Subcutaneous abdominal adipose tissue (tissue), 5 donors: Measurements from ENCODE around the gene KCNA5.

Source experiments
- H3K27ac ChIP-seq: one replicate; pipeline ENCODE4 v1.7.0; 2013; ENCODE audit warnings: low read depth, mild to moderate bottlenecking, inconsistent platforms, low read length, moderate library complexity
- H3K27me3 ChIP-seq, 5 donors: one replicate each; pipeline ENCODE4 v1.7.0; 2013; ENCODE audit warnings: low read length in 5 of 5, inconsistent platforms in 1 of 5; ENCODE audit not compliant: control insufficient read depth in 5 of 5, insufficient read depth in 4 of 5
- H3K36me3 ChIP-seq, 5 donors: one replicate each; pipeline ENCODE4 v1.7.0; 2013; ENCODE audit warnings: low read length in 5 of 5; ENCODE audit not compliant: control insufficient read depth in 5 of 5, insufficient read depth in 5 of 5
- H3K4me1 ChIP-seq, 5 donors: one replicate each; pipeline ENCODE4 v1.7.0; 2013; ENCODE audit warnings: low read length in 5 of 5, mild to moderate bottlenecking in 3 of 5, moderate library complexity in 1 of 5; ENCODE audit not compliant: control insufficient read depth in 5 of 5, insufficient read depth in 5 of 5
- H3K4me3 ChIP-seq, 5 donors: one replicate each; pipeline ENCODE4 v1.7.0; 2013; ENCODE audit warnings: low read length in 5 of 5, low read depth in 1 of 5
- H3K9ac ChIP-seq, 5 donors: one replicate each; pipeline ENCODE4 v1.7.0; 2013; ENCODE audit warnings: low read length in 5 of 5, mild to moderate bottlenecking in 4 of 5, moderate library complexity in 3 of 5
- H3K9me3 ChIP-seq, 5 donors: one replicate each; pipeline ENCODE4 v1.7.0; 2013; ENCODE audit warnings: low read length in 5 of 5; ENCODE audit not compliant: control insufficient read depth in 5 of 5
- donor health status: healthy.
- donor health status: healthy.
- donor health status: healthy.
- donor health status: healthy.
- donor health status: healthy.

The KCNA5 gene

GRCh38 chr12:5036031-5036430 is 7.6 kb upstream of the KCNA5 start:
- Histone ChIP-seq H3K36me3 (no peaks in the 10 kb centered on the region), H3K27ac (no peak overlapping the region), H3K9ac (no peak overlapping the region), H3K4me1 (peaks cover 0 to 32% (median 0%) of the 10 kb centered on the region in 5 donors), H3K4me3 (no peak overlapping the region), H3K9me3 (peaks cover 0 to 3% (median 0%) of the 10 kb centered on the region in 5 donors), H3K27me3 (peaks cover 0 to 3% (median 2%) of the 10 kb centered on the region in 5 donors)

- H3K27me3 ChIP-seq: peaks cover 2 to 13% (median 10%) of the 10 kb centered on the region in 5 donors
- peaks cover 0 to 32% (median 0%) of the 10 kb centered on the region in 5 donors for H3K4me1 ChIP-seq
- H3K4me3 ChIP-seq: no peak overlapping the region
- H3K9me3 ChIP-seq: peaks cover 0 to 5% (median 0%) of the 10 kb centered on the region in 5 donors
- no peak overlapping the region for H3K9ac ChIP-seq
- H3K36me3 ChIP-seq: no peaks in the 10 kb centered on the region
- H3K27ac ChIP-seq: no peak overlapping the region
Measured at GRCh38 chr12:5037795-5038357, 5.8 kb upstream of the KCNA5 start.

GRCh38 chr12:5038781-5039311 is 4.8 kb upstream of the KCNA5 start:
- H3K4me3 ChIP-seq: no peak overlapping the region
- H3K36me3 ChIP-seq: no peaks in the 10 kb centered on the region
- peaks cover 8 to 21% (median 13%) of the 10 kb centered on the region in 5 donors for H3K27me3 ChIP-seq
- H3K27ac ChIP-seq: no peak overlapping the region
- H3K9me3 ChIP-seq: peaks cover 0 to 5% (median 0%) of the 10 kb centered on the region in 5 donors
- peaks cover 0 to 29% (median 4%) of the 10 kb centered on the region in 5 donors for H3K4me1 ChIP-seq
- no peak overlapping the region for H3K9ac ChIP-seq

- H3K4me3 ChIP-seq: no peak overlapping the region
- no peak overlapping the region for H3K27ac ChIP-seq
- no peaks in the 10 kb centered on the region for H3K36me3 ChIP-seq
- peaks cover 0 to 5% (median 0%) of the 10 kb centered on the region in 5 donors for H3K9me3 ChIP-seq
- no peak overlapping the region for H3K9ac ChIP-seq
- H3K27me3 ChIP-seq: peaks cover 8 to 30% (median 20%) of the 10 kb centered on the region in 5 donors
- peaks cover 0 to 24% (median 7%) of the 10 kb centered on the region in 5 donors for H3K4me1 ChIP-seq
Measured at GRCh38 chr12:5039815-5040214, 3.9 kb upstream of the KCNA5 start.

GRCh38 chr12:5040368-5040767 is 3.3 kb upstream of the KCNA5 start:
- peaks cover 0 to 5% (median 0%) of the 10 kb centered on the region in 5 donors for H3K9me3 ChIP-seq
- no peak overlapping the region for H3K4me3 ChIP-seq
- peaks cover 0 to 24% (median 7%) of the 10 kb centered on the region in 5 donors for H3K4me1 ChIP-seq
- no peak overlapping the region for H3K27ac ChIP-seq
- H3K27me3 ChIP-seq: peaks cover 8 to 34% (median 23%) of the 10 kb centered on the region in 5 donors
- H3K36me3 ChIP-seq: no peaks in the 10 kb centered on the region
- no peak overlapping the region for H3K9ac ChIP-seq

GRCh38 chr12:5044420-5045295 is 979 bp downstream of the KCNA5 start:
- Histone ChIP-seq H3K36me3 (no peaks in the 10 kb centered on the region), H3K27me3 (peaks cover 8 to 47% (median 31%) of the 10 kb centered on the region in 5 donors), H3K27ac (no peak overlapping the region), H3K9ac (no peak overlapping the region), H3K9me3 (peaks cover 0 to 5% (median 0%) of the 10 kb centered on the region in 5 donors), H3K4me1 (peaks cover 0 to 12% (median 7%) of the 10 kb centered on the region in 5 donors), H3K4me3 (peak overlapping the region in 2 of 5 donors; percentile 43)

GRCh38 chr12:5047094-5047493 is 3.4 kb downstream of the KCNA5 start:
- Histone ChIP-seq H3K9ac (no peak overlapping the region), H3K4me1 (peaks cover 0 to 14% (median 7%) of the 10 kb centered on the region in 5 donors), H3K4me3 (no peak overlapping the region), H3K9me3 (no peaks in the 10 kb centered on the region), H3K27me3 (peaks cover 8 to 39% (median 28%) of the 10 kb centered on the region in 5 donors), H3K27ac (no peak overlapping the region), H3K36me3 (no peaks in the 10 kb centered on the region)

- H3K36me3 ChIP-seq: no peaks in the 10 kb centered on the region
- no peaks in the 10 kb centered on the region for H3K9me3 ChIP-seq
- H3K4me1 ChIP-seq: peaks cover 0 to 20% (median 7%) of the 10 kb centered on the region in 5 donors
- no peak overlapping the region for H3K27ac ChIP-seq
- H3K4me3 ChIP-seq: no peak overlapping the region
- H3K27me3 ChIP-seq: peaks cover 7 to 38% (median 24%) of the 10 kb centered on the region in 5 donors
- no peak overlapping the region for H3K9ac ChIP-seq
Measured at GRCh38 chr12:5047729-5048128, 4.0 kb downstream of the KCNA5 start.

- Histone ChIP-seq H3K27ac (no peak overlapping the region), H3K9ac (no peak overlapping the region), H3K4me1 (peaks cover 0 to 16% (median 6%) of the 10 kb centered on the region in 5 donors), H3K27me3 (peaks cover 0 to 16% (median 9%) of the 10 kb centered on the region in 5 donors), H3K9me3 (no peaks in the 10 kb centered on the region), H3K4me3 (no peak overlapping the region), H3K36me3 (no peaks in the 10 kb centered on the region)
Measured at GRCh38 chr12:5050542-5050941, 6.9 kb downstream of the KCNA5 start.

- Histone ChIP-seq H3K9ac (no peak overlapping the region), H3K4me3 (no peak overlapping the region), H3K9me3 (no peaks in the 10 kb centered on the region), H3K27ac (no peak overlapping the region), H3K27me3 (peaks cover 0 to 10% (median 8%) of the 10 kb centered on the region in 5 donors), H3K36me3 (no peaks in the 10 kb centered on the region), H3K4me1 (peaks cover 0 to 16% (median 6%) of the 10 kb centered on the region in 5 donors)
Measured at GRCh38 chr12:5051334-5051733, 7.7 kb downstream of the KCNA5 start.
